Measurements from ENCODE around the gene KIR2DL3. TPM values are rescaled to one million over a fixed set of nuclear protein-coding genes. Genes with fewer than 3 reads are reported as not detected.
"Not testable (repeated sequence)": the region's sequence is repeated elsewhere in the genome, so short reads cannot be mapped to it uniquely, and the experiment has no call there.

KIR2DL3 gene
- total and polyA plus RNA-seq, 7 experiments from 2014 or later, result 0.11 to 4.0 (median 0.27) TPM; not detected in 4

DNA sequence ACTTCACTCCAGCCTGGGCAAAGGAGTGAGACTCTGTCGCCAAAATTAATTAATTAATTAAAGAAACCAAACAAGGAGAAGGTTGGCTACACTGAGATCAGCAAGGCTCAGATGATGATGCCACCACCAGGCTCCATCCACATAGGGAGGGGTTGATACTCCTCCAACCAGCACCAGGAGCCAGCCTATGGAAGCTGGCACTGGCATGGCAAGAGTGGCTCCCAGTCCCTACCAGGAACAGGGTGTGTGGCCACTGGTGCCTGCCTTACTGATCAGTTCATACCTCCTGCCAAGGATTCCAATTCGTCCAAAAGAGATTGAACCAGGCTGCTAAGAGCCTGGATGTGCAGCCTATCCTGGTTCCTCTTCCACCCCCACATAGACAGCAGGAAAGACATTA lies 34.4 kb downstream of the KIR2DL3 start:
- H3K9me3 Mint-ChIP-seq, result peaks cover 0 to 17% (median 5%) of the 10 kb centered on the region in 11 donors
- not testable (repeated sequence) for H3K36me3 ChIP-seq (ENCODE audit: control insufficient read depth in 2 of 3, insufficient read depth in 3 of 3, low read length in 3 of 3)

DNA sequence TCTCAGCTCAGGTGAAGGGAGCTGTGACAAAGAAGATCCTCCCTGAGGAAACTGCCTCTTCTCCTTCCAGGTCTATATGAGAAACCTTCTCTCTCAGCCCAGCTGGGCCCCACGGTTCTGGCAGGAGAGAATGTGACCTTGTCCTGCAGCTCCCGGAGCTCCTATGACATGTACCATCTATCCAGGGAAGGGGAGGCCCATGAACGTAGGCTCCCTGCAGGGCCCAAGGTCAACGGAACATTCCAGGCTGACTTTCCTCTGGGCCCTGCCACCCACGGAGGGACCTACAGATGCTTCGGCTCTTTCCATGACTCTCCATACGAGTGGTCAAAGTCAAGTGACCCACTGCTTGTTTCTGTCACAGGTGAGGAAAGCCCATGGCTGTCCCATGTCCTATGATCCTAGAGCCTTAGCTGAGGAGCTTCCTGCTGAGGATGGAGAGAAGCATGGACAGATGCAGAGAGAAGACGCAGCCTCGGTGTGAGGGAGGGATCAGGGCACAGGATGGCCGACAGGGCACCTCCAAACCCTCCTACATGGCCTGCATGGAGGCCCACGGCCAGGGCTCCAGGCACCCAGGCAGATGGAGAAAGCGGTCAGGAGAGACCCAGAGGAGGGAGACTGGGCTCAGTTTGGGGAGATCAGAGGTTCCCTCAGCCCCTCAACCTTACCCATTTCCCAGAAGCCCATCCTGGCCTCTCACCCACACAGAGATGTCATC lies 36.9 kb downstream of the KIR2DL3 start:
- H3K4me1 ChIP-seq (ENCODE audit: control insufficient read depth in 2 of 2, insufficient read depth in 2 of 2, low read length in 2 of 2); H3K27ac ChIP-seq (ENCODE audit: low read depth, low read length); H3K4me1 Mint-ChIP-seq; H3K9me3 ChIP-seq (ENCODE audit: control insufficient read depth in 2 of 3, low read length in 3 of 3); H3K27me3 ChIP-seq (ENCODE audit: control insufficient read depth in 2 of 2, insufficient read depth in 2 of 2, low read length in 2 of 2); H3K36me3 ChIP-seq (ENCODE audit: control insufficient read depth in 2 of 3, insufficient read depth in 3 of 3, low read length in 3 of 3); H3K36me3 Mint-ChIP-seq; CTCF ChIA-PET; H3K27ac Mint-ChIP-seq; DNase-seq; POLR2A ChIA-PET; H3K4me3 Mint-ChIP-seq; intact Hi-C loops (cut with micrococcal nuclease); H3K4me3 ChIP-seq (ENCODE audit: low read length); ATAC-seq: not testable (repeated sequence)
- H3K9me3 Mint-ChIP-seq, result peaks cover 0 to 23% (median 6%) of the 10 kb centered on the region in 11 donors
- peaks cover 0 to 29% (median 11%) of the 10 kb centered on the region in 5 donors for H3K27me3 Mint-ChIP-seq

More for the DNA sequence above, 34.4 kb downstream of the KIR2DL3 start:
- peaks cover 0 to 29% (median 16%) of the 10 kb centered on the region in 5 donors for H3K27me3 Mint-ChIP-seq
- H3K4me3 ChIP-seq (ENCODE audit: low read length); H3K27me3 ChIP-seq (ENCODE audit: control insufficient read depth in 2 of 2, insufficient read depth in 2 of 2, low read length in 2 of 2); H3K9me3 ChIP-seq (ENCODE audit: control insufficient read depth in 2 of 3, low read length in 3 of 3); H3K36me3 Mint-ChIP-seq; CTCF ChIA-PET; H3K4me1 Mint-ChIP-seq; H3K27ac Mint-ChIP-seq; H3K27ac ChIP-seq (ENCODE audit: low read depth, low read length); intact Hi-C loops (cut with micrococcal nuclease); DNase-seq; ATAC-seq; H3K4me1 ChIP-seq (ENCODE audit: control insufficient read depth in 2 of 2, insufficient read depth in 2 of 2, low read length in 2 of 2); H3K4me3 Mint-ChIP-seq; POLR2A ChIA-PET: not testable (repeated sequence)

DNA sequence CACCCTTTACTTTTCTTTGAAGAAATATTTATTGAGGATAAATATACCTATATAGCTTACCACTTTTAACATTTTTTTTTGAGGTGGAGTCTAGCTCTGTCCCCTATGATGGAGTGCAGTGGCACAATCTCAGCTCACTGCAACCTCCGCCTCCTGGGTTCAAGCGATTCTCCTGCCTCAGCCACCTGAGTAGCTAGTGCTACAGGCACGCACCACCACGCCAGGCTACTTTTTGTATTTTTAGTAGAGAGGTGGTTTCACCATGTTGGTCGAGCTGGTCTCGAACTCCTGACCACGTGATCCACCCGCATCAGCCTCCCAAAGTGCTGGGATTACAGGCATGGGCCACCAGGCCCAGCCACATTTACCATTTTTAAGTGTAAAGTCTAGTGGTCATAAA lies 37.5 kb downstream of the KIR2DL3 start:
- not testable (repeated sequence) for H3K27ac Mint-ChIP-seq

DNA sequence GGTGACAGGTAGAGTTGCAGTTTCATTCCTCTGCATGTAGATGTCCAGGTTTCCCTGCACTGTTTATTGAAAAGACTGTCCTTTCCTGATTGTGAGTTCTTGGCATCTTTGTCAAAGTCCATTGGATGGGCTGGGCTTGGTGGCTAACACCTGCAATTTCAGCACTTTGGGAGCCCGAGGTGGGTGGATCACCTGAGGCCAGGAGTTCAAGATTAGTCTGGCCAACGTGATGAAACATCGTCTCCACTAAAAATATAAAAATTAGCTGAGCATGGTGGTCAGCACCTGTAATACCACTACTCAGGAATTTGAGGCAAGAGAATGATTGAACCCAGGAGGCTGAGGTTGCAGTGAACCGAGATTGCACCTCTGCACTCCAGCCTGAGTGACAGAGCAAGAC lies 39.5 kb downstream of the KIR2DL3 start:
- H3K4me3 ChIP-seq (ENCODE audit: low read length); H3K27ac ChIP-seq (ENCODE audit: low read depth, low read length); POLR2A ChIA-PET; DNase-seq; H3K4me3 Mint-ChIP-seq; H3K27ac Mint-ChIP-seq; H3K27me3 ChIP-seq (ENCODE audit: control insufficient read depth in 2 of 2, insufficient read depth in 2 of 2, low read length in 2 of 2); H3K36me3 ChIP-seq (ENCODE audit: control insufficient read depth in 2 of 3, insufficient read depth in 3 of 3, low read length in 3 of 3); H3K4me1 Mint-ChIP-seq; H3K36me3 Mint-ChIP-seq; CTCF ChIA-PET; H3K9me3 ChIP-seq (ENCODE audit: control insufficient read depth in 2 of 3, low read length in 3 of 3); intact Hi-C loops (cut with micrococcal nuclease); ATAC-seq; H3K4me1 ChIP-seq (ENCODE audit: control insufficient read depth in 2 of 2, insufficient read depth in 2 of 2, low read length in 2 of 2): not testable (repeated sequence)
- Mint-ChIP-seq H3K9me3 (peaks cover 2 to 41% (median 12%) of the 10 kb centered on the region in 11 donors), H3K27me3 (peaks cover 0 to 31% (median 7%) of the 10 kb centered on the region in 5 donors)

More for the DNA sequence above, 37.5 kb downstream of the KIR2DL3 start:
- H3K27ac ChIP-seq (ENCODE audit: low read depth, low read length); H3K4me3 Mint-ChIP-seq; H3K36me3 Mint-ChIP-seq; CTCF ChIA-PET; H3K4me1 ChIP-seq (ENCODE audit: control insufficient read depth in 2 of 2, insufficient read depth in 2 of 2, low read length in 2 of 2); POLR2A ChIA-PET; H3K4me1 Mint-ChIP-seq; ATAC-seq; H3K4me3 ChIP-seq (ENCODE audit: low read length); H3K9me3 ChIP-seq (ENCODE audit: control insufficient read depth in 2 of 3, low read length in 3 of 3); intact Hi-C loops (cut with micrococcal nuclease); DNase-seq; H3K27me3 ChIP-seq (ENCODE audit: control insufficient read depth in 2 of 2, insufficient read depth in 2 of 2, low read length in 2 of 2); H3K36me3 ChIP-seq (ENCODE audit: control insufficient read depth in 2 of 3, insufficient read depth in 3 of 3, low read length in 3 of 3): not testable (repeated sequence)
- H3K9me3 Mint-ChIP-seq, result peaks cover 0 to 23% (median 6%) of the 10 kb centered on the region in 11 donors
- peaks cover 0 to 27% (median 9%) of the 10 kb centered on the region in 5 donors for H3K27me3 Mint-ChIP-seq

DNA sequence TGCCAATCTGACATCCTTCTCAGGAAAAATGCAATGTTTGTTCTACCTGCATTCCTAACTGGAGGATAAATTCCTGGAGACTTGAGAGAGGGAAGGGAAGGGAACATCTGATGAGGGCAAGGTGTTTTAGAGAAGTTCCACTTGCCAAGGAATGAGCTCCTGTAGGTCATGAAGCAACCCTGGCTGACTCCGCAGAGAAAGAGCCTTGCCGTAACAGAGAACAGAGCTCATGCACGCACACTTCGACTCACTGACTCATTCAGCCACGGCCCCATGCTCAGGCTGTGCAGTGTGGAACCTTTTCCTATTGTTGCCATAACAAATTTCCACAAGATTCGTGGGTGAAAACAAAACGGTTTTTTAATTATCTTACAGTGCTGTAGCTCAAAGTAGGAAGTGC lies 40.6 kb downstream of the KIR2DL3 start:
- DNase-seq, result not testable (repeated sequence)

DNA sequence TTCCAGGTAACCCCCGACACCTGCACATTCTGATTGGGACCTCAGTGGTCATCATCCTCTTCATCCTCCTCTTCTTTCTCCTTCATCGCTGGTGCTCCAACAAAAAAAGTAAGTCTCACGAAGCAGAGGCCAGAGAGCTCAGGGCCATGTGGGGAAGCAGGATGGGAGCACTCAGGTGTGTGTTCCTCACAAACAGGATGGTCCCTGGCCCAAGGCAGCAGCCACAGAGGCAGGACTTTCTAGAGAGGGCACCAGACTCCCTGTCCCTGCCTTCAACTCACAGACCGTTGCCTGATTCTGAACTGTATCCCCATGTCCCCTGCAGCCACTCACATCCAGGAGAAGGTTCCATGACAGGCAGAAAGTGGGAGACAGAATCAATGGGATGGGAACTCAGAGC lies 44.6 kb downstream of the KIR2DL3 start:
- H3K27ac ChIP-seq (ENCODE audit: low read depth, low read length); CTCF ChIA-PET; H3K4me3 ChIP-seq (ENCODE audit: low read length); H3K27ac Mint-ChIP-seq; H3K9me3 ChIP-seq (ENCODE audit: control insufficient read depth in 2 of 3, low read length in 3 of 3); H3K4me1 ChIP-seq (ENCODE audit: control insufficient read depth in 2 of 2, insufficient read depth in 2 of 2, low read length in 2 of 2); H3K4me3 Mint-ChIP-seq; H3K4me1 Mint-ChIP-seq; H3K36me3 ChIP-seq (ENCODE audit: control insufficient read depth in 2 of 3, insufficient read depth in 3 of 3, low read length in 3 of 3); H3K27me3 ChIP-seq (ENCODE audit: control insufficient read depth in 2 of 2, insufficient read depth in 2 of 2, low read length in 2 of 2); DNase-seq; ATAC-seq; POLR2A ChIA-PET; intact Hi-C loops (cut with micrococcal nuclease): not testable (repeated sequence)
- peaks cover 0 to 53% (median 23%) of the 10 kb centered on the region in 5 donors for H3K27me3 Mint-ChIP-seq
- H3K9me3 Mint-ChIP-seq, result peaks cover 0 to 44% (median 9%) of the 10 kb centered on the region in 11 donors
- H3K36me3 Mint-ChIP-seq, result peaks cover 0 to 11% (median 0%) of the 10 kb centered on the region in 5 donors

More for the DNA sequence above, 40.6 kb downstream of the KIR2DL3 start:
- ATAC-seq; H3K27ac Mint-ChIP-seq; H3K27me3 ChIP-seq (ENCODE audit: control insufficient read depth in 2 of 2, insufficient read depth in 2 of 2, low read length in 2 of 2); H3K9me3 ChIP-seq (ENCODE audit: control insufficient read depth in 2 of 3, low read length in 3 of 3); H3K4me1 ChIP-seq (ENCODE audit: control insufficient read depth in 2 of 2, insufficient read depth in 2 of 2, low read length in 2 of 2); H3K4me3 ChIP-seq (ENCODE audit: low read length); CTCF ChIA-PET; H3K4me1 Mint-ChIP-seq; H3K36me3 Mint-ChIP-seq; intact Hi-C loops (cut with micrococcal nuclease); POLR2A ChIA-PET; H3K27ac ChIP-seq (ENCODE audit: low read depth, low read length); H3K36me3 ChIP-seq (ENCODE audit: control insufficient read depth in 2 of 3, insufficient read depth in 3 of 3, low read length in 3 of 3); H3K4me3 Mint-ChIP-seq: not testable (repeated sequence)
- Mint-ChIP-seq H3K27me3 (peaks cover 0 to 33% (median 9%) of the 10 kb centered on the region in 5 donors), H3K9me3 (peaks cover 0 to 52% (median 12%) of the 10 kb centered on the region in 11 donors)

DNA sequence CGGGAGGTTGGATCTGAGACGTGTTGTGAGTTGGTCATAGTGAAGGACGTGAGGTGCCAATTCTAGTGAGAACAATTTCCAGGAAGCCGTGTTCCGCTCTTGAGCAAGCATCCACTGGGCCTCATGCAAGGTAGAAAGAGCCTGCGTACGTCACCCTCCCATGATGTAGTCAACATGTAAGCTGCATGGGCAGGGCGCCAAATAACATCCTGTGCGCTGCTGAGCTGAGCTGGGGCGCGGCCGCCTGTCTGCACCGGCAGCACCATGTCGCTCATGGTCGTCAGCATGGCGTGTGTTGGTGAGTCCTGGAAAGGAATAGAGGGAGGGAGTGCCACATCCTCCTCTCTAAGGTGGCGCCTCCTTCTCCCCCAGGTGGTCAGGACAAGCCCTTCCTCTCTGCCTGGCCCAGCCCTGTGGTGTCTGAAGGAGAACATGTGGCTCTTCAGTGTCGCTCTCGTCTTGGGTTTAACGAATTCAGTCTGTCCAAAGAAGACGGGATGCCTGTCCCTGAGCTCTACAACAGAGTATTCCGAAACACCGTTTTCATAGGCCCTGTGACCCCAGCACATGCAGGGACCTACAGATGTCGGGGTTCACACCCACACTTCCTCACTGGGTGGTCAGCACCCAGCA lies 47.9 kb downstream of the KIR2DL3 start:
- H3K4me3 ChIP-seq (ENCODE audit: low read length); CTCF ChIA-PET: not testable (repeated sequence)

More for the DNA sequence above, 47.9 kb downstream of the KIR2DL3 start:
- H3K4me1 ChIP-seq (ENCODE audit: control insufficient read depth in 2 of 2, insufficient read depth in 2 of 2, low read length in 2 of 2); DNase-seq; ATAC-seq; POLR2A ChIA-PET; H3K36me3 Mint-ChIP-seq; H3K27ac ChIP-seq (ENCODE audit: low read depth, low read length); H3K4me3 Mint-ChIP-seq; H3K36me3 ChIP-seq (ENCODE audit: control insufficient read depth in 2 of 3, insufficient read depth in 3 of 3, low read length in 3 of 3); intact Hi-C loops (cut with micrococcal nuclease); H3K4me1 Mint-ChIP-seq; H3K27ac Mint-ChIP-seq; H3K27me3 ChIP-seq (ENCODE audit: control insufficient read depth in 2 of 2, insufficient read depth in 2 of 2, low read length in 2 of 2); H3K9me3 ChIP-seq (ENCODE audit: control insufficient read depth in 2 of 3, low read length in 3 of 3): not testable (repeated sequence)
- H3K9me3 Mint-ChIP-seq, result peaks cover 0 to 35% (median 7%) of the 10 kb centered on the region in 11 donors
- H3K27me3 Mint-ChIP-seq, result peaks cover 0 to 57% (median 29%) of the 10 kb centered on the region in 5 donors
